ENCODE measurements around the gene PRPF6. TPM values are rescaled to one million over a fixed set of nuclear protein-coding genes. Genes with fewer than 3 reads are reported as not detected.

The PRPF6 gene
- total and polyA plus RNA-seq, 2 of the 13 experiments (the other 11 are each of a cell fraction or from before 2014, with no cell fraction given) = 63.7 to 101 TPM

DNA sequence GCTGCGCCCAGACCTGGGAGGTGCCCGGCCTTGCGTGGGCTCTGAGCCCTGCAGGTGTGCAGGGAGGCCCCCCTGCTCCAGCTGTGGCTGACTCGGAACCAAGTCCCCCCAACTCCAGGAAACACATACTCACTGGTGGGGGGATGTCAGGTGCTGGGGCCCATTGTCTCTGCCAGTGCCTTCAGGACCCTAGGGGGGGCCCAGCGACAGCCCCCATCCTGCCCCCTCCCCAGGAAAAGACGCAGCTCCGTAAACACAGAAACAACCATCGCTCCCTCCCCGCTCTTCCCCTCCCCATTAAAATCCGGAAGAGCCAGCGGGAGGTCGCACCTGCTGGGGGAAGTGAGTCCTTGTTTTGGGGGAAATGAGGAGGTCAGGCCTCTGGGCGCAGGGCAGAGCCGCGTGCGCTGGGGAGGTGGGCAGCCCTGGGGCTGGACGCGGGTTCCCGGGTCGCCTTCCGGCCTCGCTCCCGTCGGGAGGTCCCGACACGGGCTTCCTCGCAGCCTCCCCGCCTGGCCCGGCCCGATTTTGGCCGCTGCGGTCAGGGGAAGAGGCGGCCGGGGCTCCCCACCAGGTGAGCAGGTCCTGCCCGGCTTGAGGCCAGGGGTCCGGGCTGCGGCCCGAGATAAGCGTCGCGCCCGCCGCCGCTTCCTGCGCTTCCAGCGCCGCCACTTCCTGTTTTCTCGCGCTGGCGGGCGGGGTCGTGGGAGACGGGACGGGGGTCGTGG, 61.3 kb downstream of the PRPF6 start (continued):
- TF ChIP-seq, protein P1, sequence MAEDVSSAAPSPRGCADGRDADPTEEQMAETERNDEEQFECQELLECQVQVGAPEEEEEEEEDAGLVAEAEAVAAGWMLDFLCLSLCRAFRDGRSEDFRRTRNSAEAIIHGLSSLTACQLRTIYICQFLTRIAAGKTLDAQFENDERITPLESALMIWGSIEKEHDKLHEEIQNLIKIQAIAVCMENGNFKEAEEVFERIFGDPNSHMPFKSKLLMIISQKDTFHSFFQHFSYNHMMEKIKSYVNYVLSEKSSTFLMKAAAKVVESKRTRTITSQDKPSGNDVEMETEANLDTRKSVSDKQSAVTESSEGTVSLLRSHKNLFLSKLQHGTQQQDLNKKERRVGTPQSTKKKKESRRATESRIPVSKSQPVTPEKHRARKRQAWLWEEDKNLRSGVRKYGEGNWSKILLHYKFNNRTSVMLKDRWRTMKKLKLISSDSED (CRISPR knock-in tag; IDR thresholded peaks at IDR 0.05) = no peak
- no peak for TF ChIP-seq ZNF441 (CRISPR knock-in tag; IDR thresholded peaks at IDR 0.05; ENCODE audit: borderline replicate concordance)
- TF ChIP-seq TP53 (CRISPR knock-in tag; conservative IDR thresholded peaks at IDR 0.05) = no peak
- TF ChIP-seq ZBTB7B (CRISPR knock-in tag; IDR thresholded peaks at IDR 0.05) = peak; percentile 79
- TF ChIP-seq, protein P2, sequence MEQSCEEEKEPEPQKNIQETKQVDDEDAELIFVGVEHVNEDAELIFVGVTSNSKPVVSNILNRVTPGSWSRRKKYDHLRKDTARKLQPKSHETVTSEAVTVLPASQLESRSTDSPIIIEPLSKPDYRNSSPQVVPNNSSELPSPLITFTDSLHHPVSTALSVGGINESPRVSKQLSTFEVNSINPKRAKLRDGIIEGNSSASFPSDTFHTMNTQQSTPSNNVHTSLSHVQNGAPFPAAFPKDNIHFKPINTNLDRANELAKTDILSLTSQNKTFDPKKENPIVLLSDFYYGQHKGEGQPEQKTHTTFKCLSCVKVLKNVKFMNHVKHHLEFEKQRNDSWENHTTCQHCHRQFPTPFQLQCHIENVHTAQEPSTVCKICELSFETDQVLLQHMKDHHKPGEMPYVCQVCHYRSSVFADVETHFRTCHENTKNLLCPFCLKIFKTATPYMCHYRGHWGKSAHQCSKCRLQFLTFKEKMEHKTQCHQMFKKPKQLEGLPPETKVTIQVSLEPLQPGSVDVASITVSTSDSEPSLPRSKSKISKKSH (CRISPR knock-in tag; IDR thresholded peaks at IDR 0.05; ENCODE audit: borderline replicate concordance) = peak; percentile 27; the same call in 1 of the 2 replicates
- TF ChIP-seq ZSCAN21 (CRISPR knock-in tag; IDR thresholded peaks at IDR 0.05; ENCODE audit: borderline replicate concordance) = peak; percentile 47
- peak; percentile 96 for TF ChIP-seq SSRP1 (CRISPR knock-in tag; IDR thresholded peaks at IDR 0.05)
- TF ChIP-seq, protein P3, sequence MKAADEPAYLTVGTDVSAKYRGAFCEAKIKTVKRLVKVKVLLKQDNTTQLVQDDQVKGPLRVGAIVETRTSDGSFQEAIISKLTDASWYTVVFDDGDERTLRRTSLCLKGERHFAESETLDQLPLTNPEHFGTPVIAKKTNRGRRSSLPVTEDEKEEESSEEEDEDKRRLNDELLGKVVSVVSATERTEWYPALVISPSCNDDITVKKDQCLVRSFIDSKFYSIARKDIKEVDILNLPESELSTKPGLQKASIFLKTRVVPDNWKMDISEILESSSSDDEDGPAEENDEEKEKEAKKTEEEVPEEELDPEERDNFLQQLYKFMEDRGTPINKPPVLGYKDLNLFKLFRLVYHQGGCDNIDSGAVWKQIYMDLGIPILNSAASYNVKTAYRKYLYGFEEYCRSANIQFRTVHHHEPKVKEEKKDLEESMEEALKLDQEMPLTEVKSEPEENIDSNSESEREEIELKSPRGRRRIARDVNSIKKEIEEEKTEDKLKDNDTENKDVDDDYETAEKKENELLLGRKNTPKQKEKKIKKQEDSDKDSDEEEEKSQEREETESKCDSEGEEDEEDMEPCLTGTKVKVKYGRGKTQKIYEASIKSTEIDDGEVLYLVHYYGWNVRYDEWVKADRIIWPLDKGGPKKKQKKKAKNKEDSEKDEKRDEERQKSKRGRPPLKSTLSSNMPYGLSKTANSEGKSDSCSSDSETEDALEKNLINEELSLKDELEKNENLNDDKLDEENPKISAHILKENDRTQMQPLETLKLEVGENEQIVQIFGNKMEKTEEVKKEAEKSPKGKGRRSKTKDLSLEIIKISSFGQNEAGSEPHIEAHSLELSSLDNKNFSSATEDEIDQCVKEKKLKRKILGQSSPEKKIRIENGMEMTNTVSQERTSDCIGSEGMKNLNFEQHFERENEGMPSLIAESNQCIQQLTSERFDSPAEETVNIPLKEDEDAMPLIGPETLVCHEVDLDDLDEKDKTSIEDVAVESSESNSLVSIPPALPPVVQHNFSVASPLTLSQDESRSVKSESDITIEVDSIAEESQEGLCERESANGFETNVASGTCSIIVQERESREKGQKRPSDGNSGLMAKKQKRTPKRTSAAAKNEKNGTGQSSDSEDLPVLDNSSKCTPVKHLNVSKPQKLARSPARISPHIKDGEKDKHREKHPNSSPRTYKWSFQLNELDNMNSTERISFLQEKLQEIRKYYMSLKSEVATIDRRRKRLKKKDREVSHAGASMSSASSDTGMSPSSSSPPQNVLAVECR (CRISPR knock-in tag; IDR thresholded peaks at IDR 0.05; ENCODE audit: borderline replicate concordance) = peak; percentile 74
- TF ChIP-seq GABPA (IDR thresholded peaks at IDR 0.05; ENCODE audit: low read depth, low read length) = no peak
- TF ChIP-seq GABPA (CRISPR knock-in tag; IDR thresholded peaks at IDR 0.05; ENCODE audit: low read depth) = peak; percentile 82
- TF ChIP-seq, protein P4, sequence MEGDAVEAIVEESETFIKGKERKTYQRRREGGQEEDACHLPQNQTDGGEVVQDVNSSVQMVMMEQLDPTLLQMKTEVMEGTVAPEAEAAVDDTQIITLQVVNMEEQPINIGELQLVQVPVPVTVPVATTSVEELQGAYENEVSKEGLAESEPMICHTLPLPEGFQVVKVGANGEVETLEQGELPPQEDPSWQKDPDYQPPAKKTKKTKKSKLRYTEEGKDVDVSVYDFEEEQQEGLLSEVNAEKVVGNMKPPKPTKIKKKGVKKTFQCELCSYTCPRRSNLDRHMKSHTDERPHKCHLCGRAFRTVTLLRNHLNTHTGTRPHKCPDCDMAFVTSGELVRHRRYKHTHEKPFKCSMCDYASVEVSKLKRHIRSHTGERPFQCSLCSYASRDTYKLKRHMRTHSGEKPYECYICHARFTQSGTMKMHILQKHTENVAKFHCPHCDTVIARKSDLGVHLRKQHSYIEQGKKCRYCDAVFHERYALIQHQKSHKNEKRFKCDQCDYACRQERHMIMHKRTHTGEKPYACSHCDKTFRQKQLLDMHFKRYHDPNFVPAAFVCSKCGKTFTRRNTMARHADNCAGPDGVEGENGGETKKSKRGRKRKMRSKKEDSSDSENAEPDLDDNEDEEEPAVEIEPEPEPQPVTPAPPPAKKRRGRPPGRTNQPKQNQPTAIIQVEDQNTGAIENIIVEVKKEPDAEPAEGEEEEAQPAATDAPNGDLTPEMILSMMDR (CRISPR knock-in tag; IDR thresholded peaks at IDR 0.05) = no peak; the same call in 1 of the 2 replicates
- no peak; the same call in none of the 2 replicates for TF ChIP-seq ZNF564 (CRISPR knock-in tag; IDR thresholded peaks at IDR 0.05)
- TF ChIP-seq ZNF232 (CRISPR knock-in tag; IDR thresholded peaks at IDR 0.05; ENCODE audit: borderline replicate concordance) = no peak; the same call in 1 of the 2 replicates
- TF ChIP-seq FOXM1 (CRISPR knock-in tag; IDR thresholded peaks at IDR 0.05) = no peak
- TF ChIP-seq NCOA5 (CRISPR knock-in tag; IDR thresholded peaks at IDR 0.05) = no peak
- peak; percentile 83 for TF ChIP-seq ELF1 (CRISPR knock-in tag; IDR thresholded peaks at IDR 0.05)
- TF ChIP-seq RARG (CRISPR knock-in tag; IDR thresholded peaks at IDR 0.05; ENCODE audit: low read depth) = no peak; the same call in 1 of the 2 replicates

Measured in HepG2 (cell line).